ENCODE results near the gene COL8A1.

The COL8A1 gene

GRCh38 chr3:99670556-99670950 is 32.2 kb downstream of the COL8A1 start:
- DNase-seq: no peak

GRCh38 chr3:99674086-99674789 is 35.8 kb downstream of the COL8A1 start:
- no peak for DNase-seq

GRCh38 chr3:99678023-99678422 is 39.6 kb downstream of the COL8A1 start:
- no peak for DNase-seq

- no peak for DNase-seq
Measured at GRCh38 chr3:99678896-99679295, 40.5 kb downstream of the COL8A1 start.

- no peak for DNase-seq
Measured at GRCh38 chr3:99681512-99681911, 43.1 kb downstream of the COL8A1 start.

- DNase-seq: no peak
Measured at GRCh38 chr3:99681976-99682375, 43.6 kb downstream of the COL8A1 start.

GRCh38 chr3:99683465-99683864 is 45.1 kb downstream of the COL8A1 start:
- no peak for DNase-seq

- no peak for DNase-seq
Measured at GRCh38 chr3:99683876-99684275, 45.5 kb downstream of the COL8A1 start.

GRCh38 chr3:99684644-99685043 is 46.2 kb downstream of the COL8A1 start:
- no peak for DNase-seq

- DNase-seq: no peak
Measured at GRCh38 chr3:99686469-99686868, 48.1 kb downstream of the COL8A1 start.

GRCh38 chr3:99686955-99687612 is 48.7 kb downstream of the COL8A1 start:
- DNase-seq: peak in 19 of 56 donors; percentile 1 to 41 (median 10)

- no peak for DNase-seq
Measured at GRCh38 chr3:99690761-99691369, 52.5 kb downstream of the COL8A1 start.

GRCh38 chr3:99693636-99694035 is 55.2 kb downstream of the COL8A1 start:
- DNase-seq: no peak

- no peak for DNase-seq
Measured at GRCh38 chr3:99696497-99696896, 58.1 kb downstream of the COL8A1 start.

GRCh38 chr3:99697250-99697649 is 58.9 kb downstream of the COL8A1 start:
- DNase-seq: no peak

- no peak for DNase-seq
Measured at GRCh38 chr3:99698932-99699331, 60.5 kb downstream of the COL8A1 start.

- no peak for DNase-seq
Measured at GRCh38 chr3:99699841-99700240, 61.4 kb downstream of the COL8A1 start.

- no peak for DNase-seq
Measured at GRCh38 chr3:99700631-99701268, 62.4 kb downstream of the COL8A1 start.

- no peak for DNase-seq
Measured at GRCh38 chr3:99702953-99703943, 64.9 kb downstream of the COL8A1 start.

GRCh38 chr3:99704417-99704816 is 66.0 kb downstream of the COL8A1 start:
- DNase-seq: no peak

- no peak for DNase-seq
Measured at GRCh38 chr3:99706410-99706809, 68.0 kb downstream of the COL8A1 start.
